GM19467 (cell line): ENCODE results near the gene ZBTB34.
A peak's percentile ranks its signal among the peaks of the same experiment; 100 is the strongest.

Experiments
- ATAC-seq: cut with Tn5 transposase; IDR thresholded peaks from one replicate; pipeline ENCODE4 v1.9.1; 2021; ENCODE audit warnings: mild to moderate bottlenecking, moderate library complexity; ENCODE audit not compliant: unreplicated experiment

Gene ZBTB34

GRCh38 chr9:126875756-126876510 is 15.5 kb downstream of the ZBTB34 start:
- ATAC-seq: no peak

GRCh38 chr9:126876531-126876930 is 16.1 kb downstream of the ZBTB34 start:
- no peak for ATAC-seq

- ATAC-seq: no peak
Measured at GRCh38 chr9:126877418-126877817, 17.0 kb downstream of the ZBTB34 start.

GRCh38 chr9:126879288-126879687 is 18.8 kb downstream of the ZBTB34 start:
- no peak for ATAC-seq

GRCh38 chr9:126880226-126880946 is 19.9 kb downstream of the ZBTB34 start:
- ATAC-seq: no peak

- ATAC-seq: no peak
Measured at GRCh38 chr9:126880947-126881332, 20.5 kb downstream of the ZBTB34 start.

- ATAC-seq: no peak
Measured at GRCh38 chr9:126882746-126883145, 22.3 kb downstream of the ZBTB34 start.

GRCh38 chr9:126883636-126884035 is 23.2 kb downstream of the ZBTB34 start:
- ATAC-seq: no peak

GRCh38 chr9:126885131-126885641 is 24.7 kb downstream of the ZBTB34 start:
- ATAC-seq: no peak

- no peak for ATAC-seq
Measured at GRCh38 chr9:126886034-126886822, 25.8 kb downstream of the ZBTB34 start.

GRCh38 chr9:126886897-126887296 is 26.5 kb downstream of the ZBTB34 start:
- ATAC-seq: no peak

- no peak for ATAC-seq
Measured at GRCh38 chr9:126891676-126892075, 31.2 kb downstream of the ZBTB34 start.

- ATAC-seq: no peak
Measured at GRCh38 chr9:126893079-126893478, 32.6 kb downstream of the ZBTB34 start.

GRCh38 chr9:126894052-126894603 is 33.7 kb downstream of the ZBTB34 start:
- no peak for ATAC-seq

- ATAC-seq: no peak
Measured at GRCh38 chr9:126902210-126902609, 41.8 kb downstream of the ZBTB34 start.

GRCh38 chr9:126904586-126904985 is 44.1 kb downstream of the ZBTB34 start:
- no peak for ATAC-seq

- ATAC-seq: no peak
Measured at GRCh38 chr9:126906091-126906490, 45.7 kb downstream of the ZBTB34 start.

- no peak for ATAC-seq
Measured at GRCh38 chr9:126907058-126907457, 46.6 kb downstream of the ZBTB34 start.

- peak; percentile 97 for ATAC-seq
Measured at GRCh38 chr9:126914458-126915280, 54.2 kb downstream of the ZBTB34 start, which contains the start of gene RALGPS1. TSS of gene RALGPS1 (plus strand) at chr9:126914782. CDS start at chr9:126962290, 47,508 bp downstream.

GRCh38 chr9:126915281-126915816 is 54.9 kb downstream of the ZBTB34 start:
- no peak for ATAC-seq
